HG02798 (cell line): ENCODE measurements around the gene SPON1.
"Not testable (repeated sequence)": the region's sequence is repeated elsewhere in the genome, so short reads cannot be mapped to it uniquely, and the experiment has no call there.

Experiments
- ATAC-seq: cut with Tn5 transposase; IDR thresholded peaks from one replicate; pipeline ENCODE4 v1.9.1; 2021; ENCODE audit warnings: mild to moderate bottlenecking; ENCODE audit not compliant: unreplicated experiment, poor library complexity

The SPON1 gene

DNA sequence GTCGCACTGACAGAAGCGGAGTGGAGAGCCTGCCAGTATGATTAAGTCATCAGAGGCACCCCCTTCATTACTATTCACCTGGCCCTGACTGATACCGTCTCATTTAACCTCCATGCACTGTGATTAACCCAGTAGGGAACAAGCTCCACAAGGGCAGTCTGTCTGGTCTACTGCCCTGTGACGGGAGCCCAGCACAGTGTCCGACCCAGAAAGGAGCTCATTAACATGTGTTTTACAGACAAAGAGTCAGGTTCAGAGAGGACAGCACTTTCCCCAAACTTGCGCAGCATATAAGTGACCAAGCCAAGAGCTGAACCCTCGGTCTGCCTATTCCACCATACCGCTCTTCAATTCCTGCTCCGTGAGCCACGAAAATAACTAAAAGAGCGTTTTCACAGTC is 266.9 kb downstream of the SPON1 start:
- no peak for ATAC-seq

DNA sequence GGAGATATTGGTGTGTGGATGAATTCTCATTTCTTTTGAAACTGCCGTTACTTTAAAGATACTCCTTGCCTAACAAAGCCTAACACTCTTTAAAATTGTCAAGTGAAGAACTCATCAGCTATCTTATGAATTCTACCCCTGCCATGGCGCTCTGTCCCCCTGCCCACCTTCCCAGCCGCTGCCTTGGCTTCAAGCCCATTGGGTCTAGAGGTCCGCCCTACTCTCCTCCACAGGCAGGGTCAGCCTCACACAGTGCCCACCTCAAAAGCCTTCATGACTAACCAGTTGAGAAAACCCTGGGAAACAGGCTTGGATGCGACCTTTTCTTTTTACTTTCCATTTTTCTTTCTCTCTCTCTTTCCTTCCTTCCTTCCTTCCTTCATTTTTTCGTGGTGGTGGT is 267.9 kb downstream of the SPON1 start:
- ATAC-seq = no peak

DNA sequence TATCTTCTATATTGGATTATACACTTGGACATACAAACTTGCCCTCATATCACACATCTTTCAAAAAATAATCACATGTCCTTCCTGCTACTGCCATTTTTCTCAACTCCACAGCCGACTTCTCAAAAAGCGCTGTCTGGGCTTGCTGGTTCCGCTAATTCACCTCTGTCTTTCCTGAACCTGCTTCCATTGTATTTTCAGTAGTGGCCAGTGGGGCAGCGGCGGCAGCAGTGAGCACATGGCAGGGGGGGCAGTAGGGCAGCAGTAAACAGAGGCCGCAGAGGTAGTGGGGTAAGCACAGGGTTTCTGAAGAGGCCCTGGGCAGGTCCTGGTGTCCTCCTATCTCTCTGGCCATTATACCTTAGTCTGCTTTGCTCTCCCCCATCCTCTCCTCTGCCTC is 270.1 kb downstream of the SPON1 start:
- ATAC-seq = no peak

DNA sequence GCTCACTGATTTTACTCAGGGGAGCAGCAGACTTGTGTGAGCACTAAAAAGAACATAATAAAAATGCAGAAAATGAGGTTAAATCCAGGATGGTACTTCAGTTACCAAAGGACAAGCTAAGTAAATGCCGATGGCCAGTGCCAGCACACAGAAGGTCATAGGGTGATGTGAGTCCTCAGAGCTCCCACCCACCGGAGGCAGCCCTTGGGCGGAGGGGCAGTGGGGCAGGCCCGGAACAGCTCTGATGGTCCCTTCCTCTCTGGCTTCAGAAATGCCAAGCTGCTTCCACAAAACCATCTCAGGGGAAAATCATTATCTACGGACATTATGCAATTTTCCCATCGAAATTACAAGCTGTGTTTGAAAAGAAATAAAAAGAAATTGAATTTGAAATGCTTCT is 271.9 kb downstream of the SPON1 start:
- no peak for ATAC-seq

DNA sequence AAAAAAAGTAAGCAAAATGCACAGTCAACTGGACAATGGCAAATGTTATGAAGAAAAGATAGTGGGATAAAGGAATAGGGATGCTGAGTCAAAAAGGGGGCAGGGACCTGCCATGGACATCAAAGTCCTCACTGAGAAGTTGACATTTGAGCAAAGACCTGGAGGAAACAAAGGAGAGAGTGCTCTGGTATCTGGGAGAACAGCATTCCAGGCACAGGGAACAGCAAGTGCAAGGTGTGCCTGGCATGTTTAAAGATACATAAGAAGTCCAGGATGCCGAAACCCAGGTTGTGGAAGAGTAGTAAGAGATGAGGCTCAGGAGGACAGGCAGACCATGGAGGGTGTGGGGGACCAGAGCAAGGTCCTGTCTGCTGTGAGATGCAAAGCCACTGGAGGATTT is 273.2 kb downstream of the SPON1 start:
- no peak for ATAC-seq

DNA sequence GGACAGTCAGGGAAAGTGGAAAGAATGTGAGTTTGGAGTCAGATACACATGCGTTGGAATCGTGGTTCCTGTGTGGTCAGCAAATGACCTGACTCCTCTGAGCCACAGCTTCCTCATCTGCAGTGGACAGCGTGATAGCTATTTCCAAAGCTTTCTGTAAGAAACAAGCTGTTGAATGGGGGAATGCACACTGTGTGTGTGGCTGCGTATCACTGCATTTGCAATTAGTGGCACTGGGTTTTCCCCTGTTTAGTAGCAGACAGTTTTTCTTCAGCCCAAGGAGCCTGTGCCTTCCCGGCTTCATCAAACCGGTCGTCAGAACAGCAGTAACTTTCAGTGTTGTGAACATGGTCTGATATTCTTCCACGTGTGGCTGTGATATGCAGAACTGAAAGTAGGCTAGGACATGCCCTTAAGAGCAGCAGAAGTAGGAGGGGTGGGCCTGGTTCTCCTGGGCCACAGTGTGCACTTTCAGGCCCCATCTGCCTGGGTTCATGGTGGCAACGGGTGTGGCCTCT is 275.0 kb downstream of the SPON1 start:
- ATAC-seq = peak; percentile 95

DNA sequence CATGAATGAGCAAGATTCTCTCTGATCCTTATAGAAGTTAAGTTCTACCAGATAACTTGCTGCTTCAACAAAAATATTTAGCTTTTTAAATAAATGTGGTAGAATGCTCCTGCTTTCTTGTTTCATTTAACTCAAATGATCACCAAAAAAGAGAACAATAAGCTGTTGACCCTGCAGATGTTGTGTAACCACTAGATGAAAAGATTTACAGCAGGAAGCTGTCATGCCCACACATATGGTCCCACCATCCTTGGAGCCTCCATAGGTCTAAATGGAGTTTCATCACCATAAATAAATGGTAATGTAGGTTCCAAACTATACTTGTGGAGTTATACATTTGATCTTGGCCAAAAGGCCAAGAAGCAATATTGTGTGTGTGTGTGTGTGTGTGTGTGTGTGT is 277.7 kb downstream of the SPON1 start:
- ATAC-seq = no peak

DNA sequence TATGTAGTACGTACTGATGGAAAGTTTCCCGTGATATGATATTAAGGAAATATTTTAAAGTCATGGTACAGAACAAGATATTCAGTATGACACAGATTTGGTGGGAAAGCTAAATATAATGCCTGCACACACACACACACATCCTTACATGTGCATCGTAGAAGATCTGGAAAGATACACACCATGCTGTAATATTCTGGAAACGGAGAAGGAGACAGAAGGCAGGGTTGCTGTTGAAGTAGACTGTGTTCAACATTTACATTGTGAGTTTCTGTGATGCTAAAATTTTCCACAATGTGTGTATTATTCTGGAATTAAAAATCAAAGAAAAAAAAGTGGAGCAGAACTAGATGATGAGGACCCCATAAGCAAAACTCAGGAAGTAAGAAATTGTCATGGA is 278.4 kb downstream of the SPON1 start:
- no peak for ATAC-seq

DNA sequence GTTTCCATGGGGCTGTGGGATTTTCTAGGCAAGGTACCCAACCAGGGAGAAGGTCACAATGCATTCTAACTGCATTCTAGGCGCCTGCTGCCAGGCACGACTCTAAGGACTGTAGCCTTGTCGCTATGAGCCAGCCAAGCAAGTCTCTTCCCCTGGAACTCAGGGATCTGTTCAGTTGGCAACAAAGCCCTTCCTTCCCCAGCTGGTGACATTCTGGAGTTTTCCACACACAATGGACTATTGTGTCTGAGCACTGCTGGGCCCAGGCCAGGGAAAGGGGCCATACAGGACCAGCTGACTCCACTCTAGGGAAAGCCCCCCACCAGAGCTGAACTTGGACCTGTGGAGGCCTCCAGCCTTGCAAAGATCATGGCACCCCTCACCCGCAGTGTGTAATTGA is 279.7 kb downstream of the SPON1 start:
- no peak for ATAC-seq

DNA sequence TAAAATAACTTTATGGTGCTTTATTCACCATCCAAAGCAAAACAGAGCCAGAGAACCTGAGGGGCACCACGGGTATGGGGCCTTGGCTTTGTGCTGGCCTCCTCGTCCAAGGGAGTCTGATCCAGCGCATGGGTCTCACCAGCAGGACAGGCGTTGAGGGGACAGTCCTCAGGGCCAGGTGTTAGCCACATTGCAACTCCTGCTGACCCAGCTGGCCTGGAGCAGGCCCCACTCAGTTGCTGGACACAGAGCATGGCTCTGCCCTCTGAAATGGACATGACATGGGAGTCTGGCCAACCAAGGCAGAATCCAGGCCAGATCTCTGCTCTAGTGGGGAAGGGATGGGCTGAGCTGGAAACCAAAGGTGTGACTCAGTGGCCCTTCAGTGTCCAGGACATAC is 280.2 kb downstream of the SPON1 start:
- no peak for ATAC-seq

DNA sequence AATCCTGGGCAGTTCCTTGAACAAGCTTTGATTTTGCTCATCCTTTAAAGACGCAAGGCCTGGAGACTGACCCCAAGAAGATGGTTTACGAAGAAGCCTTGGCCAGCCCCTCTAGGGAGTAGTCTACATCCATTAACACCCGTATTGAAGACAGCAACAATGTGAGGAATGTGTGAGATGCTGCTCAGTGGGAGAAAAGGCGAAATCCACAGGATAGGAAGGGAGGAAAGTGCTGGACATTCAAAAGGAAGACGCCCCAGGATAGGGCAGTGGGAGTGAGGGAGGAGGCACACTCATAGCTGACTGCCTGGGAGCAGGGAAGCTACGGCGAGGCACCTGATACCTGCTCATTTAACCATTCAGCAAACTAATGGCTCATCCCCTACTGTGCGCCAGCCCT is 282.4 kb downstream of the SPON1 start:
- ATAC-seq = no peak

DNA sequence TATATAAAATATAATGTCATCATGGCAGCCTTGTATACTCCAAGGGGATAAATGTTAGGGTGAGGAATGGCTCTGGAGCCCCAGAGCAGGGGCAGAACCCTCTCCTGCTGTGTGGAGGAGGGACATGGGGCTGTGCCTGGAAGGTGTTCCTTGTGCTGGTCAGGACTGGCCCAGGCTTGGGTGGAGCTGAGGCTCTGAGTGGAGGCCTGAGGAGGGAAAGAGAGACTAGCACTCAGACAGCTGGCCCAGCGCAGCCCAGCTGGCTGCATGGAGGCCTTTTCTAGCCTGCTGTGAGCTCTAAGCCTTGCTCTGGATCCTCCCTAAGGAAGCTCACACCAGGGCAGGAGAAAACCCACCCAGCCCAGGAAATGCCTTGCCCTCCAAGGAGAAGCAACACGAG is 282.9 kb downstream of the SPON1 start:
- ATAC-seq = no peak

DNA sequence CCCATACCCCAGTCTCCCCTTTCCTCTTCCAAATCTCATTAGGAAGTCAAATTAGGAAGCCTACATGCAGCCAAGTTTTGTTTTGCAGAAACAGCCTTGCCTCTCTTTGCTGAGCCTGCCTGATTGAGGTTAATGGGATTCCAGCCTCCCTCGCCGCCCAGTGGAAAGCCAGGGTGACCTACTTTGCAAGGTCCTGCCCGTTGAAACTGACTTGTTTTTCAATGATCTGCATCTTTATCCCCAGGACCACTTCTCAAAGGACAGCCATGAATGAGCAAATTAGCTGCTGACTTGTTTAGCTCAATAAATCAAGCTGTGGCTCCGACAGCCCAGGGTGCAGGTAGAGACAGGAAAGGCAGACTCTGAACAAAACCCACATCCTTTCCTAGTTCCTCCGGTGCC is 286.1 kb downstream of the SPON1 start:
- no peak for ATAC-seq

DNA sequence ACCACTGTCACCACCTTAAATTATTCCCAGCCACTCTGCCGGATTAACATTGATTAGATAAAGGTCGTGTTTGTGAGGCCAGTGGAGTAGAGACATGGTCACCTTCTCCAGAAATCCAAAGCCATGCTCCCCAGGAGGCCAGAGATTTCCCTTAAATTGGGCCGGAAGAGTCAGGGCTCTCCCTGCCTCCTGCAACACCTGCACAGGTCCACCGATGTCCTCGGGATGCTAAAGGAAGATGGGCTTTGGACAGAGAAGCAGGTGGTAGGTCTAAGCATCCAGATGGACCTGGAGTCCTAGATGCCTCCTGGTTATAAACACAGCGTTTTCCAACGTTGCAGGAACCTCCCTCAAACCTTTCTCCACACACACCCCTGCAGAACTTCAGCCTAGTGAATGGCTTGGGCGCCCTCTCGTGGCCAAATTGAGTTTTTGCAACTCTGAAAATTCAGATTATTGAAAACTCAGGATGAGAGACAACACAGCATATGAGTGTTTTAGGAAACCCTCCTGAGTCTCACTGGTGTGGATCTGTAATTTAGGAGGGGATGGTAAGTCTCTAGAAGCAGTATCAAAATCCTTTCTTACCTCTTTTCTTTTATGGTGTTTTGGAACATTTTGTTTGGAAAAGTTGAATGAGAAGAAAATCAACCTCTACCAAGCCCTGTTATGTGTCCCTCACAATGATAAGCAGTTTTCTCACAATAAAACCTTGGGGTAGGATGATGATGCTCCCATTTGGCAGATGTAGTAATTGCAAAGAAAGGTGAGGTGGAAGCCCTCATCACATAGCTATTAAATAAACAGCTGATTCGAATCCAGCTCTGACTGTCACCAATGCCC is 286.8 kb downstream of the SPON1 start:
- ATAC-seq = peak; percentile 50

DNA sequence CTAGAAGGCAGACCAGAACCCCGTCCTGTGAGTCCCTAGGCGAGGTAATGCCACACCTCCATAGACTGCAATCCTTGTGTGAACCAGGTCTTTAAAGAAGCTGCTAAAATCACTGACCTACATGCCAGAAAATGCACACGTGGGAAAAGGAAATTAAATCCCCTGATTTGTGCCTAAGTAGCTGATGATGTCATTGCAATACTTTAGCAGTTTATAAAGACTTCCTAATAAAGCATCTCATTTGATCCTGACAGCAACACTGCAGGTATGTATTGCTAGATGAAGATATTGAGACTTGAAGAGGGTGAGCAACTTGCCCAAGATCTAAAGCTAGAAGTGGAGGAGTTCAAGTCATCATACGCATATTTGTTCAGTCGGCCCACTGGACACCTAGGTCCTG is 289.2 kb downstream of the SPON1 start:
- ATAC-seq = no peak

DNA sequence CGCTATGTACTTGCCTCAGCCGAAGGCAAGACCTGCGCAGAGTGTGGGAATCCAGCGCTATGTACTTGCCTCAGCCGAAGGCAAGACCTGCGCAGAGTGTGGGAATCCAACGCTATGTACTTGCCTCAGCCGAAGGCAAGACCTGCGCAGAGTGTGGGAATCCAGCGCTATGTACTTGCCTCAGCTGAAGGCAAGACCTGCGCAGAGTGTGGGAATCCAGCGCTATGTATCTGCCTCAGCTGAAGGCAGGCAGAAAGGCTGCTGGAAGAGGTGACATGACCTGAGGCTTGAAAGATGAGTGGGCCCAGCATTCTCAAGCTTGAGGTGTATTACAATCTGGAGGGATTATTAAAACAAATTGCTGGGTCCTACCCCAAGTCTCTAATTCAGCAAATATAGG is 290.0 kb downstream of the SPON1 start:
- not testable (repeated sequence) for ATAC-seq

DNA sequence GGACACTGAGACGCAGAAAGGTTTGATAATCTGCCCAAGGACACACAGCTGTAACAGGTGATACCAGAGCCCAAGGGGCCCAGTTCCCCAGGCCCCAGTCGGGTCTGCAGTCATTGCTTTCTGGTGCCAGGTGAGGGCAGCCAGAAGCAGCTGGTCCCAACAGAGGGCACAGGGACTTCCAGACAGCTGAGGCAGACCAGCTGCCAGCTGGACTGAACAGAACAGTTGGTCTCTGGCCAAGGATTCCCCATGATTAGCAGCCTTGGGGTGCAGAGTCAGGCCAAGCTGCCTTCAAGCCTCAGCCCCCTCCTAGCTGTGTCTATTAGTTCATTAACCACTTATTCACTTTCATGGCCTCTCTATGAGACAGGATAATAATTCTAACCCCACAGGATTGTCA is 290.9 kb downstream of the SPON1 start:
- no peak for ATAC-seq

DNA sequence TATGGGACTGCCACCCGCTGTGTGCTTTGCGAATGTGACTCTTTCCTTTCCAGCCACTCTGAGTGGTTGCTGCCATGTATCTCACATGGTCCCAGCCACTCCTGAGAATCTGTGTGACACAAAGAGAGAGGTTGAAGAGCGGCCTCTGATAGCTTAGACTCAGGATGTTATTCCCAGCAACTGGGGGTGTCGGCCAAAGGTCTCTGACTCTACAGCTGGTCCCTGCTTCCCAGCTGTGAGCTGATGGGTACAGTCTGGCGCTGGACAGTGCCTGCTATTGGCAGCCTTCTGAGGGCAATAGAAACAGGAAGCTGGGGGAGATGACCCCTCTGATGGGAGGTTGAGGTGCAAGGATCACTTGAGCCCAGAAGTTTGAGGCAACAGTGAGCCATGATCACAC is 291.3 kb downstream of the SPON1 start:
- ATAC-seq = no peak

DNA sequence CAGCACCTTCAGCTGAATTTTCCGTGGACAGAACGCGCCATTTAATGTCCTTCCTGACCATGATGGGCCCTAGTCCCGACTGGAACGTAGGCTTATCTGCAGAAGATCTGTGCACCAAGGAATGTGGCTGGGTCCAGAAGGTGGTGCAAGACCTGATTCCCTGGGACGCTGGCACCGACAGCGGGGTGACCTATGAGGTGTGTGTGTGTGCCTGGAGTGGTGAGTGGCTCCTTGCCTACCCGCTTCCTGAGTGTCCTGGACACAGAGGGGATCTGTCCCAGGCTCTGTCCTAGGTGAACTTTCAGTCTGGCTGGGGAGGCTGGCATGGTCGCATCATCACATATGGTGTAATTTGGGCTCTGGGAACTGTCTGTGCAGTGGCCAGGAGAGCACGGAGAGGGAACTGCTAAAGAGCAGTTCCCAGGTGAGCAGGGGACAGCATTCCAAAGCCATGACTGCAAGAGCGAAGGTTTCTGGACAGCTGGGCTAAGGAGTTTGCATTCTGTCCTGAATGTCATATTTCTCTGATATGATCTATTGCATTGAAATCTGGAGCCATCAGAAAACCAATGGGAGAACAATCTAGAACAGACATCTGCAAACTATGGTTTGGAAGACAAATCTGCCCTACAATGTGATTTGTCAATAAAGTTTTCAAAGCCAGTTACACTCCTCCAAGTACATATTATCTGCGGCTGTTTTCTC is 292.2 kb downstream of the SPON1 start:
- ATAC-seq = no peak

DNA sequence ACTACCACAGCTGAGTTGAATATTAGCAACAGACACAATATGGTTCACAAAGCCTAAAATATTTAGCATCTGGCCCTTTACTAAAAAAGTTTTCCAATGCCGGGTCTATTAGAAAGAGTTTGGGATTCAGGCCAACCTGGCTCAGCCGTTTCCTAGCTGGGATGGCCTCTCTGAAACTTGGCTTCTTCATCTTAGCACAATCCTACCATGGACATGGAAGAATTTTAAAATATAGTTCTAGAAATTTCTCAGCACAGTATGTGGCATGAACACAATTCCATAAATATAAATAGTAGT is 292.7 kb downstream of the SPON1 start:
- ATAC-seq = no peak

DNA sequence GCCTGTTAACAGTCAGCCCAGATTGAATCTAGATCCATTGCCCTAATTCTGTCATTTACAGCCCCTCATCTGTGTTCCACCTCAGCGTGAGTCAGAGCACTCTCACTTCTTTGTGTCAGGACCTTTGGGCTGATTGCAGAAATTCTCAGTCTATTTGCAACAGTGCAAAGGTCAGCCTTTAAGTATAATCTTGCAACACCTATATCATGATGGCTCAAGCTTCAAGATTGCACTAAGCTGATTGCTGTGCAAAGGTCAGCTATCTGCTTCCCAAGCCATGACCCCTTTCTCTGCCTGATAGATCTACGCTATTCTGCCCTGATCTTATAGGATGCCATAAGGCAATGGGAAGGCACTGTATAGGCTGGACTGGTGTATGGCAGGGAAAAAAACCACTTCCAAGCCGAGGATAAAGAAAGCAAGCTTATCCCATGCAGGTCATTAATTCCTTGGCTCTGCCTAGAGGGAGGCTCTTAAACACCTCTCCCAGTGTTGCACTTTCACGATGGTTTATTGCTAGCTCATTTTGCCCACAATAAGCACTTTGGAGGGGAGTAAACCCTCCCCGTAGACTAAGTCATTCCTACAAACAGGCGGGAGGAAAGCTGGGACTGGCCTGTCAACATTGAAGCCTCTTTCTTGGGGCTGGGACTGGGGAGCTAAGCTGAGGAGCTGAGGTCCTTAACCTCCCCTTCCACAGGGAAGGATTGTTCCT is 295.9 kb downstream of the SPON1 start:
- ATAC-seq = no peak
